Mesothelial cell of epicardium (in vitro differentiated cells): ENCODE data around the gene FAM168A. TPM values are rescaled to one million over a fixed set of nuclear protein-coding genes. Genes with fewer than 3 reads are reported as not detected.

Experiments used
- DNase-seq, 2 experiments: peaks; one replicate each; pipeline ENCODE4 v3.0.0; 2021; ENCODE audit warnings: low spot score in 2 of 2; ENCODE audit not compliant: unreplicated experiment in 2 of 2
- H3K27ac Mint-ChIP-seq: 2 replicates; pipeline ENCODE4 v1.8.0; 2021; ENCODE audit warnings: mixed read lengths
- H3K27me3 Mint-ChIP-seq: 2 replicates; pipeline ENCODE4 v1.8.0; 2021; ENCODE audit warnings: low read depth, mixed read lengths
- H3K36me3 Mint-ChIP-seq: 2 replicates; pipeline ENCODE4 v1.8.0; 2021; ENCODE audit warnings: mixed read lengths
- H3K4me1 Mint-ChIP-seq: 2 replicates; pipeline ENCODE4 v1.8.0; 2021; ENCODE audit warnings: mixed read lengths
- H3K4me3 Mint-ChIP-seq: 2 replicates; pipeline ENCODE4 v1.8.0; 2021; ENCODE audit warnings: mild to moderate bottlenecking, moderate library complexity, mixed read lengths
- H3K9me3 Mint-ChIP-seq: 2 replicates; pipeline ENCODE4 v1.8.0; 2021; ENCODE audit warnings: mixed read lengths
- CTCF ChIP-seq: fragments of 200-600 bp; sonication (generic); IDR thresholded peaks from one replicate; pipeline ENCODE4 v1.5.0; 2021; ENCODE audit warnings: antibody characterized with exemption; ENCODE audit not compliant: unreplicated experiment
- total RNA-seq: library from RNA; stranded (reverse); gene quantifications from 3 replicates; pipeline ENCODE4 v1.2.1, GENCODE V29; 2021

The FAM168A gene
- total RNA-seq, 1 donor from 2014 or later, result 61.8 TPM

GRCh38 chr11:73365352-73366264 is 232.3 kb downstream of the FAM168A start:
- Mint-ChIP-seq H3K9me3 (no peaks in the 10 kb centered on the region), H3K27ac (no peak overlapping the region), H3K4me3 (no peak overlapping the region), H3K27me3 (no peaks in the 10 kb centered on the region), H3K4me1 (no peaks in the 10 kb centered on the region), H3K36me3 (peaks cover 22% of the 10 kb centered on the region)
- no peak for TF ChIP-seq CTCF
- DNase-seq, result no peak

GRCh38 chr11:73363147-73363546 is 234.8 kb downstream of the FAM168A start:
- no peak for TF ChIP-seq CTCF
- no peaks in the 10 kb centered on the region for H3K9me3 Mint-ChIP-seq
- no peak overlapping the region for H3K27ac Mint-ChIP-seq
- H3K4me3 Mint-ChIP-seq, result no peak overlapping the region
- peaks cover 28% of the 10 kb centered on the region for H3K36me3 Mint-ChIP-seq
- H3K4me1 Mint-ChIP-seq, result no peaks in the 10 kb centered on the region
- no peak for DNase-seq
- H3K27me3 Mint-ChIP-seq, result no peaks in the 10 kb centered on the region

- H3K4me3 Mint-ChIP-seq, result no peak overlapping the region
- no peaks in the 10 kb centered on the region for H3K9me3 Mint-ChIP-seq
- no peaks in the 10 kb centered on the region for H3K27me3 Mint-ChIP-seq
- H3K4me1 Mint-ChIP-seq, result no peaks in the 10 kb centered on the region
- no peak for TF ChIP-seq CTCF
- peaks cover 33% of the 10 kb centered on the region for H3K36me3 Mint-ChIP-seq
- DNase-seq, result no peak
- no peak overlapping the region for H3K27ac Mint-ChIP-seq
These were observed 235.7 kb downstream of the FAM168A start for GRCh38 chr11:73361953-73362776.

- Mint-ChIP-seq H3K27me3 (no peaks in the 10 kb centered on the region), H3K27ac (no peak overlapping the region), H3K9me3 (no peaks in the 10 kb centered on the region), H3K36me3 (peaks cover 29% of the 10 kb centered on the region), H3K4me3 (no peak overlapping the region), H3K4me1 (no peaks in the 10 kb centered on the region)
- TF ChIP-seq CTCF, result no peak
- no peak for DNase-seq
These were observed 237.1 kb downstream of the FAM168A start for GRCh38 chr11:73360743-73361369.

- H3K27ac Mint-ChIP-seq, result no peak overlapping the region
- no peak for DNase-seq
- no peak for TF ChIP-seq CTCF
- no peaks in the 10 kb centered on the region for H3K4me1 Mint-ChIP-seq
- H3K9me3 Mint-ChIP-seq, result no peaks in the 10 kb centered on the region
- peaks cover 26% of the 10 kb centered on the region for H3K36me3 Mint-ChIP-seq
- no peaks in the 10 kb centered on the region for H3K27me3 Mint-ChIP-seq
- no peak overlapping the region for H3K4me3 Mint-ChIP-seq
These were observed 237.8 kb downstream of the FAM168A start for GRCh38 chr11:73359930-73360742.
